GM12875 (cell line): ENCODE data around the gene SLC8A1.

Experiments
- H3K4me3 ChIP-seq: one replicate; pipeline ENCODE4 v1.5.1; 2011; ENCODE audit warnings: low read depth, low read length, control low read depth
- CTCF ChIP-seq: IDR thresholded peaks from 2 replicates; pipeline ENCODE4 v1.5.1; 2011; ENCODE audit warnings: low read depth, mild to moderate bottlenecking, control low read depth, inconsistent platforms, low read length, moderate library complexity, borderline replicate concordance; ENCODE audit not compliant: insufficient read depth

Gene SLC8A1

GRCh38 chr2:40436093-40436475 is 15.8 kb downstream of the SLC8A1 start:
- TF ChIP-seq CTCF, result no peak
- H3K4me3 ChIP-seq, result no peak overlapping the region

- TF ChIP-seq CTCF, result no peak
- H3K4me3 ChIP-seq, result no peak overlapping the region
These were observed 16.3 kb downstream of the SLC8A1 start for GRCh38 chr2:40435426-40436092.

- TF ChIP-seq CTCF, result no peak
- H3K4me3 ChIP-seq, result no peak overlapping the region
These were observed 17.1 kb downstream of the SLC8A1 start for GRCh38 chr2:40434731-40435271.

GRCh38 chr2:40433736-40434135 is 18.2 kb downstream of the SLC8A1 start:
- no peak for TF ChIP-seq CTCF

GRCh38 chr2:40432921-40433483 is 18.9 kb downstream of the SLC8A1 start:
- TF ChIP-seq CTCF, result no peak
- no peak overlapping the region for H3K4me3 ChIP-seq

More at GRCh38 chr2:40433736-40434135, 18.2 kb downstream of the SLC8A1 start:
- H3K4me3 ChIP-seq, result no peak overlapping the region

- no peak for TF ChIP-seq CTCF
- H3K4me3 ChIP-seq, result no peak overlapping the region
These were observed 20.3 kb downstream of the SLC8A1 start for GRCh38 chr2:40431600-40431955.

- no peak for TF ChIP-seq CTCF
- no peak overlapping the region for H3K4me3 ChIP-seq
These were observed 20.9 kb downstream of the SLC8A1 start for GRCh38 chr2:40430776-40431599.
